Activated T-cell treated with anti-CD3 and anti-CD28 coated beads, Interleukin-2, amount 50 U/mL, for 4 hours (primary cell): ENCODE data around the gene SPIN4. TPM values are rescaled to one million over a fixed set of nuclear protein-coding genes. Genes with fewer than 3 reads are reported as not detected.
"Not testable (repeated sequence)": the region's sequence is repeated elsewhere in the genome, so short reads cannot be mapped to it uniquely, and the experiment has no call there.

ENCODE experiments used
- ATAC-seq, 2 donors: fragments of 200-7000 bp; cut with Tn5 transposase; one replicate each; pipeline ENCODE4 v1.10.0; 2021
- DNase-seq: peaks from one replicate; pipeline ENCODE4 v3.0.0-alpha.2; 2020
- H3K27me3 Mint-ChIP-seq: one replicate; pipeline ENCODE4 v1.8.0; 2021; ENCODE audit warnings: low read depth, mixed read lengths
- H3K36me3 Mint-ChIP-seq: one replicate; pipeline ENCODE4 v1.8.0; 2022; ENCODE audit warnings: mixed read lengths; ENCODE audit not compliant: insufficient read depth
- H3K4me1 Mint-ChIP-seq: one replicate; pipeline ENCODE4 v1.8.0; 2021; ENCODE audit warnings: low read depth, mixed read lengths
- H3K4me3 Mint-ChIP-seq: one replicate; pipeline ENCODE4 v1.8.0; 2021; ENCODE audit warnings: mild to moderate bottlenecking, moderate library complexity, mixed read lengths
- H3K9me3 Mint-ChIP-seq: one replicate; pipeline ENCODE4 v1.8.0; 2021; ENCODE audit warnings: mixed read lengths
- total RNA-seq, 3 donors: library from RNA; stranded (reverse); gene quantifications; one replicate each; pipeline ENCODE4 v1.2.1, GENCODE V29; 2021

SPIN4 gene
- 1 to 10 TPM in 2 of 3 donors, under 1 TPM in 1; 0.79 to 1.3 (median 1.1) TPM for total RNA-seq

DNA sequence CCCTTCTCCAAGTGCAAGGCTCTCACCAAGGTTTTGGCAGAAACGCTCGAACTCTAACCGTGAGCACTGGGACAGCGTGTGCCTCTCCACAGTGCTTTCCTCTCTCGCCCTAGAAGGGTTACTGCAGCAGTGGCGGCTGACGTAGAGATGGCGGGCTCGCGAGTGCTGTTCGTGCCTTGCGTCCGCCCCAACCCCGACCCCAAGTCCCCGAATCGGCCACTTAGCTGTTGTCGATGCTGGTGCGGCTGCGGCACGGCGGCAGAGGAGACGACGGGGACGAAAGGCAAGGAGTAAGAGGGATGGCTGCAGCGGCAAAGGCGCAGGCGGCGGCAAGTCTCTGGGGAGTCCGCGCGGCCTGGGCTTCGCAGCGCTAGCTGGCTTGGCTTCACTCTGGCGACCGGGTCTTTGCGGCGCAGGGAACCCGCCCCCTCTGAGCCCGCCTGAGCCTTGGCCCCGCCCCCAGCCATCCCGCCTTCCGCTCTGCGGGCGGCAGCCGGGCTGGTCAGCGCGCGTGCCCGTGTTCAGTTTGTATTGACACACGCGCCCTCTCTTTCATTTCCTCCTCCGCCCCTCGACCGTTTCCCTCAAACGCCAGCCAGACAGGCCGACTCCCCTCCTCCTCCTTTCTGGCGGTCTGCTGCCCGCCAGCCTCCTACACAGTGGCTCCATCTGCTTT, at the start of gene SPIN4:
TSS of gene SPIN4 (minus strand) at position 392 of the 676 bp plus-strand sequence. CDS start 513 bp downstream, outside the sequence.
- Mint-ChIP-seq H3K9me3 (no peaks in the 10 kb centered on the region), H3K27me3 (no peaks in the 10 kb centered on the region), H3K36me3 (no peaks in the 10 kb centered on the region), H3K4me1 (peaks cover 22% of the 10 kb centered on the region), H3K4me3 (peak within 1 kb of the TSS; percentile 83)
- peak; percentile 45 for DNase-seq
- ATAC-seq: peak; percentile 84 to 89

DNA sequence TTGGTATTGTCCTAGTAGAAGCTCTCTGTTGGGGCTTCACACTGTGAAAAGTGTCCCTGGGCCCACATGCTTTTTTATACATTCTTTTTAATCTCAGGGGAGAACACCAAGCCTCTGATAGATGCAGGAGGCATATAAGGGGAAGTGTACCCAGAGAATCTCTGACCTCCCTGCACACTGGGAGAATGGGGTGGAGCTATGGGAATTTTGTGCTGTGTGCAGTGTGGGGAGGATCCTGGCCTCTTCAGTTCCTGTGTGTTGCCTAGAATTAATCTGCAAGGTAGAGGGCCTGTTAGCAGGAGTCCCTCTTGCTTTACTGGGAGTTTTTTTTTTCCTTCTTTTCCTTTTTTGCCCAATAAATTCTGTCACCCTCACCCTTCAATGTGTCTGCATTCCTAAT, 49.2 kb upstream of the SPIN4 start:
- Mint-ChIP-seq H3K36me3 (no peaks in the 10 kb centered on the region), H3K4me1 (no peaks in the 10 kb centered on the region), H3K9me3 (no peaks in the 10 kb centered on the region), H3K27me3 (no peaks in the 10 kb centered on the region), H3K4me3 (no peak overlapping the region)
- no peak for ATAC-seq
- no peak for DNase-seq

DNA sequence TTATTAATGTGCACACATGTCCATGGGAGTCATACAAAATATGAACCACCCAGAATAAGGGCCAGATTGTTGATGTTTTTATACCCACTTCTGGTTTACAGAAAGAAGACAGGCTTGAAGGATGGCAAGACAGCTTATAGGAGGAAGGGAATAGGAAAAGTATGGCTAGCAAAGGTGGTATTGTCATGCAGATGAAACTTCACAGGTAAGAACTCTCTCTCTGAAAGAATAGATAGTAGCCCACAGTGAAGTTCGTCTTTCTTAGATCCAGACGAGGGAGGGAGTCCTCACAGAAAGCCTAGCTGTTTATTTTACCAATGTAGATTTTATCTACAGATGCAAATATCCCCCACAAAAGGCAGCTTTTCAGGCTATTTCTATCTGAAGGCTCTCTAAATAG, 43.7 kb upstream of the SPIN4 start:
- no peaks in the 10 kb centered on the region for H3K36me3 Mint-ChIP-seq
- no peak overlapping the region for H3K4me3 Mint-ChIP-seq
- no peak for DNase-seq
- no peaks in the 10 kb centered on the region for H3K27me3 Mint-ChIP-seq
- no peaks in the 10 kb centered on the region for H3K4me1 Mint-ChIP-seq
- ATAC-seq: no peak
- no peaks in the 10 kb centered on the region for H3K9me3 Mint-ChIP-seq

DNA sequence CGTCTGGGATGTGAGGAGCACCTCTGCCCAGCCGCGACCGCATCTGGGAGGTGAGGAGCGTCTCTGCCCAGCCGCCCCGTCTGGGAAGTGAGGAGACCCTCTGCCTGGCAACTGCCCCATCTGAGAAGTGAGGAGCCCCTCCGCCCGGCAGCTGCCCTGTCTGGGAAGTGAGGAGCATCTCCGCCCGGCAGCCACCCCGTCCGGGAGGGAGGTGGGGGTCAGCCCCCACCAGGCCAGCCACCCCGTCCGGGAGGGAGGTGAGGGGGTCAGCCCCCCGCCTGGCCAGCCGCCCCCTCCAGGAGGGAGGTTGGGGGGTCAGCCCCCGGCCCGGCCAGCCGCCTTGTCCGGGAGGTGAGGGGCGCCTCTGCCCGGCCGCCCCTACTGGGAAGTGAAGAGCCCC, 42.0 kb upstream of the SPIN4 start:
- H3K36me3 Mint-ChIP-seq, DNase-seq, H3K27me3 Mint-ChIP-seq, H3K4me3 Mint-ChIP-seq, H3K9me3 Mint-ChIP-seq, H3K4me1 Mint-ChIP-seq, ATAC-seq: not testable (repeated sequence)

- Mint-ChIP-seq H3K4me1 (no peaks in the 10 kb centered on the region), H3K9me3 (no peaks in the 10 kb centered on the region), H3K4me3 (no peak overlapping the region), H3K36me3 (no peaks in the 10 kb centered on the region), H3K27me3 (no peaks in the 10 kb centered on the region)
- DNase-seq: no peak
- ATAC-seq: no peak
Observed at GRCh38 chrX:63387411-63387810, 36.3 kb upstream of the SPIN4 start.

DNA sequence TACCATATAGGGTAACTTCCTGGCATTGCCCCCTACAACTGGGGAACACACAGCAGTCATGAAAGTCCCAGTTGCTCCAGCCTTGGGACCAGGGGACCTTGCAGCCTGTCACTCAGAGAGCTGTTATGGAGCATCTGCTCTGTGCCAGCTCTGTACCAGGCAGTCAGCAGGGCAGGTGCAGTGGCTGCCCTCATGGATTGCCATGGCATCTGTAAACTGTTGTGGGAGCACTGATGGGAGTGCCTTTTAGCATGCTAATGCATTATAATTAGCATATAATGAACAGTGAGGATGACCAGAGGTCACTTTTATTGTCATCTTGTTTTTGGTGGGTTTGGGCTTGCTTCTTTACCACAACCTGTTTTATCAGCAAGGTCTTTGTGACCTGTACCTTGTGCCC, 33.1 kb upstream of the SPIN4 start:
- not testable (repeated sequence) for H3K4me3 Mint-ChIP-seq, H3K27me3 Mint-ChIP-seq, H3K4me1 Mint-ChIP-seq, ATAC-seq, DNase-seq, H3K9me3 Mint-ChIP-seq, H3K36me3 Mint-ChIP-seq

GRCh38 chrX:63373012-63373411, 21.9 kb upstream of the SPIN4 start:
- H3K9me3 Mint-ChIP-seq, H3K4me1 Mint-ChIP-seq, DNase-seq, H3K36me3 Mint-ChIP-seq, ATAC-seq, H3K27me3 Mint-ChIP-seq, H3K4me3 Mint-ChIP-seq: not testable (repeated sequence)

GRCh38 chrX:63367699-63368098, 16.6 kb upstream of the SPIN4 start:
- not testable (repeated sequence) for ATAC-seq, H3K4me3 Mint-ChIP-seq, H3K27me3 Mint-ChIP-seq, H3K4me1 Mint-ChIP-seq, DNase-seq, H3K36me3 Mint-ChIP-seq
- H3K9me3 Mint-ChIP-seq: peaks cover 11% of the 10 kb centered on the region

GRCh38 chrX:63363788-63364187, 12.7 kb upstream of the SPIN4 start:
- DNase-seq: no peak
- H3K4me3 Mint-ChIP-seq: no peak overlapping the region
- H3K36me3 Mint-ChIP-seq: no peaks in the 10 kb centered on the region
- H3K4me1 Mint-ChIP-seq: no peaks in the 10 kb centered on the region
- ATAC-seq: no peak
- no peaks in the 10 kb centered on the region for H3K27me3 Mint-ChIP-seq
- H3K9me3 Mint-ChIP-seq: peaks cover 11% of the 10 kb centered on the region

DNA sequence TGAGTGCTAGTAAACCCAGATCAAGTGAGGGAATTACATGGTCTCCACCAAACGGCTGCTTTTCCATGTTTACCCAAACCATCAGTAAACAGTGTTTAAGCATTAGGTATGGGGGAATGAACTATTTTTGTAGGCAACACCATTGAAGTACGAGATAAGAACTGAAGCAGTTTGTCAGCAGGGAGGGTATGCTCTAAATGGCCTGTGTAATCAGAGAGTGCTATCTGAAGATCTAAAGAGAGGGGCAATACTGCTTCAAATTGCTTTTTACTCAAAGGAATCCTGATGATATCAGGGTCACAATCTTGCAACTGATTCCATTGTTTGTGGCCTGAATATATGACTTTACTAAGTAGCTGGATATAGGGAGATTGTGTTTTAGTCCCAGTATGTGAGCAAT, 10.4 kb upstream of the SPIN4 start:
- H3K4me1 Mint-ChIP-seq: no peaks in the 10 kb centered on the region
- no peaks in the 10 kb centered on the region for H3K36me3 Mint-ChIP-seq
- H3K4me3 Mint-ChIP-seq: no peak overlapping the region
- H3K27me3 Mint-ChIP-seq: no peaks in the 10 kb centered on the region
- no peak for DNase-seq
- peaks cover 7% of the 10 kb centered on the region for H3K9me3 Mint-ChIP-seq
- no peak for ATAC-seq

DNA sequence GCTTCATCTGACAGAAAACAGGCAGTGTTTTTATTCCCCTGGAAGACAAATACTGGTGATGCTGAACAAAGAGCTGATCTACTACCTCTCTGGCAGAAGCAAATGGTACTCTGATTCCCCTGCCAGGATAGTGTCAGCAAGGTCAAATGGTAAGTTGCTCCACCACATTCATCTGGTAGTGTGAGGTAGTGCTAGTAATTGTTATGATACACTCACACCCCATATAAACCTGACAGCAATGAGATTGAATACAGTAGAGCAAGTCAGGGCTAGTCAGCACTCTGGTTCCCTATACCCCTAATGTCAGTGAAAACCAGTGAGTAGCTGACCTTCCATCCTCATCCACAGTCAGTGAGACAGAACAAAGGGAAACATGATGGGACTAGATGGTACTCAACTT, 3.4 kb upstream of the SPIN4 start:
- Mint-ChIP-seq H3K9me3 (no peaks in the 10 kb centered on the region), H3K36me3 (no peaks in the 10 kb centered on the region), H3K4me1 (peaks cover 15% of the 10 kb centered on the region), H3K27me3 (no peaks in the 10 kb centered on the region), H3K4me3 (no peak overlapping the region)
- DNase-seq (no peak), ATAC-seq (no peak)

GRCh38 chrX:63350465-63350877, 661 bp downstream of the SPIN4 start:
- H3K9me3 Mint-ChIP-seq: no peaks in the 10 kb centered on the region
- no peaks in the 10 kb centered on the region for H3K27me3 Mint-ChIP-seq
- peak overlapping the region; percentile 83 for H3K4me3 Mint-ChIP-seq
- no peaks in the 10 kb centered on the region for H3K36me3 Mint-ChIP-seq
- peak; percentile 41 to 53 for ATAC-seq
- peaks cover 22% of the 10 kb centered on the region for H3K4me1 Mint-ChIP-seq
- no peak for DNase-seq

GRCh38 chrX:63349307-63349706, 1.8 kb downstream of the SPIN4 start:
- Mint-ChIP-seq H3K4me1 (peaks cover 22% of the 10 kb centered on the region), H3K27me3 (no peaks in the 10 kb centered on the region), H3K9me3 (no peaks in the 10 kb centered on the region), H3K36me3 (no peaks in the 10 kb centered on the region), H3K4me3 (peak overlapping the region; percentile 19)
- DNase-seq (no peak), ATAC-seq (no peak)

DNA sequence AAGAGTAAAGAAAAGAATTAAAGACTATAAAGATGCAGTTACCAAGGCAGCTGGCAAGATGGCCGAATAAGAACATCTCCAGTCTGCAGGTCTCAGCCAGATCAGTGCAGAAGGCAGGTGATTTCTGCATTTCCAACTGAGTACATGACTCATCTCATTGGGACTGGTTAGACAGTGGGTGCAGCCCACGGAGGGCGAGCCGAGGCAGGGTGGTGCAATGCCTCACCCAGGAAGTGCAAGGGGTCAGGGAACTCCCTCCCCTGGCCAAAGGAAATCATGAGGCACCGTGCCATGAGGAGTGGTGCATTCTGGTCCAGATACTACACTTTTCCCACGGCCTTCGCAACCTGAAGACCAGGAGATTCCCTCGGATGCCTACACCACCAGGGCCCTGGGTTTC, 20.5 kb downstream of the SPIN4 start:
- no peak overlapping the region for H3K4me3 Mint-ChIP-seq
- DNase-seq (no peak), ATAC-seq (no peak)
- no peaks in the 10 kb centered on the region for H3K27me3 Mint-ChIP-seq
- H3K9me3 Mint-ChIP-seq: no peaks in the 10 kb centered on the region
- no peaks in the 10 kb centered on the region for H3K4me1 Mint-ChIP-seq
- peaks cover 14% of the 10 kb centered on the region for H3K36me3 Mint-ChIP-seq

GRCh38 chrX:63327788-63328187, 23.3 kb downstream of the SPIN4 start:
- H3K36me3 Mint-ChIP-seq: peaks cover 4% of the 10 kb centered on the region

More at GRCh38 chrX:63327788-63328187, 23.3 kb downstream of the SPIN4 start:
- no peaks in the 10 kb centered on the region for H3K4me1 Mint-ChIP-seq
- ATAC-seq: no peak
- no peak for DNase-seq
- no peak overlapping the region for H3K4me3 Mint-ChIP-seq
- no peaks in the 10 kb centered on the region for H3K27me3 Mint-ChIP-seq
- no peaks in the 10 kb centered on the region for H3K9me3 Mint-ChIP-seq
